ENCODE measurements around the gene SYT1.

Gene SYT1

GRCh38 chr12:78933014-78933413 is 68.4 kb downstream of the SYT1 start:
- Histone ChIP-seq H3K4me1 (ENCODE audit: control insufficient read depth, insufficient read depth, low read length) (no peaks in the 10 kb centered on the region), H3K4me3 (ENCODE audit: insufficient read depth, low read depth, low read length) (no peak overlapping the region), H3K36me3 (ENCODE audit: control insufficient read depth, insufficient read depth, low read length) (no peaks in the 10 kb centered on the region), H3K27me3 (ENCODE audit: control insufficient read depth, insufficient read depth, low read length, poor library complexity, severe bottlenecking) (no peaks in the 10 kb centered on the region), H3K27ac (ENCODE audit: insufficient read depth, low read depth, low read length, poor library complexity, severe bottlenecking) (no peak overlapping the region), H3K9me3 (ENCODE audit: control insufficient read depth, low read length) (no peaks in the 10 kb centered on the region)
- 80 to 100% methylated on average over 1 of the region's 2 CpGs for WGBS, 2 experiments

GRCh38 chr12:78938341-78939084 is 73.9 kb downstream of the SYT1 start:
- Histone ChIP-seq H3K27ac (ENCODE audit: insufficient read depth, low read depth, low read length, poor library complexity, severe bottlenecking) (no peak overlapping the region), H3K27me3 (ENCODE audit: control insufficient read depth, insufficient read depth, low read length, poor library complexity, severe bottlenecking) (no peaks in the 10 kb centered on the region), H3K4me1 (ENCODE audit: control insufficient read depth, insufficient read depth, low read length) (no peaks in the 10 kb centered on the region), H3K4me3 (ENCODE audit: insufficient read depth, low read depth, low read length) (no peak overlapping the region), H3K36me3 (ENCODE audit: control insufficient read depth, insufficient read depth, low read length) (no peaks in the 10 kb centered on the region), H3K9me3 (ENCODE audit: control insufficient read depth, low read length) (no peaks in the 10 kb centered on the region)
- 92 to 93% methylated on average over 4 of the region's 4 CpGs for WGBS, 2 experiments

GRCh38 chr12:78949532-78949931 is 85.0 kb downstream of the SYT1 start:
- H3K27me3 ChIP-seq (ENCODE audit: control insufficient read depth, insufficient read depth, low read length, poor library complexity, severe bottlenecking) = no peaks in the 10 kb centered on the region
- H3K36me3 ChIP-seq (ENCODE audit: control insufficient read depth, insufficient read depth, low read length) = no peaks in the 10 kb centered on the region
- no peaks in the 10 kb centered on the region for H3K9me3 ChIP-seq (ENCODE audit: control insufficient read depth, low read length)
- no peak overlapping the region for H3K4me3 ChIP-seq (ENCODE audit: insufficient read depth, low read depth, low read length)
- H3K27ac ChIP-seq (ENCODE audit: insufficient read depth, low read depth, low read length, poor library complexity, severe bottlenecking) = no peak overlapping the region
- H3K4me1 ChIP-seq (ENCODE audit: control insufficient read depth, insufficient read depth, low read length) = no peaks in the 10 kb centered on the region

GRCh38 chr12:78951803-78952551 is 87.4 kb downstream of the SYT1 start:
- Histone ChIP-seq H3K4me1 (ENCODE audit: control insufficient read depth, insufficient read depth, low read length) (no peaks in the 10 kb centered on the region), H3K9me3 (ENCODE audit: control insufficient read depth, low read length) (no peaks in the 10 kb centered on the region), H3K4me3 (ENCODE audit: insufficient read depth, low read depth, low read length) (no peak overlapping the region), H3K27me3 (ENCODE audit: control insufficient read depth, insufficient read depth, low read length, poor library complexity, severe bottlenecking) (no peaks in the 10 kb centered on the region), H3K27ac (ENCODE audit: insufficient read depth, low read depth, low read length, poor library complexity, severe bottlenecking) (no peak overlapping the region), H3K36me3 (ENCODE audit: control insufficient read depth, insufficient read depth, low read length) (no peaks in the 10 kb centered on the region)
- 91 to 95% methylated on average over 11 of the region's 11 CpGs for WGBS, 2 experiments

- Histone ChIP-seq H3K4me1 (ENCODE audit: control insufficient read depth, insufficient read depth, low read length) (no peaks in the 10 kb centered on the region), H3K36me3 (ENCODE audit: control insufficient read depth, insufficient read depth, low read length) (no peaks in the 10 kb centered on the region), H3K27me3 (ENCODE audit: control insufficient read depth, insufficient read depth, low read length, poor library complexity, severe bottlenecking) (no peaks in the 10 kb centered on the region), H3K9me3 (ENCODE audit: control insufficient read depth, low read length) (no peaks in the 10 kb centered on the region), H3K4me3 (ENCODE audit: insufficient read depth, low read depth, low read length) (no peak overlapping the region), H3K27ac (ENCODE audit: insufficient read depth, low read depth, low read length, poor library complexity, severe bottlenecking) (no peak overlapping the region)
- 100% methylated on average over 1 of the region's 1 CpG; no CpG with 5 or more reads in 1 of the 2 experiments for WGBS, 2 experiments
Measured at GRCh38 chr12:78952552-78952929, 88.0 kb downstream of the SYT1 start.

- Histone ChIP-seq H3K27me3 (ENCODE audit: control insufficient read depth, insufficient read depth, low read length, poor library complexity, severe bottlenecking) (no peaks in the 10 kb centered on the region), H3K27ac (ENCODE audit: insufficient read depth, low read depth, low read length, poor library complexity, severe bottlenecking) (no peak overlapping the region), H3K4me1 (ENCODE audit: control insufficient read depth, insufficient read depth, low read length) (no peaks in the 10 kb centered on the region), H3K36me3 (ENCODE audit: control insufficient read depth, insufficient read depth, low read length) (no peaks in the 10 kb centered on the region), H3K9me3 (ENCODE audit: control insufficient read depth, low read length) (no peaks in the 10 kb centered on the region), H3K4me3 (ENCODE audit: insufficient read depth, low read depth, low read length) (no peak overlapping the region)
- 80% methylated on average over 1 of the region's 3 CpGs; no CpG with 5 or more reads in 1 of the 2 experiments for WGBS, 2 experiments
Measured at GRCh38 chr12:78958941-78959340, 94.4 kb downstream of the SYT1 start.

GRCh38 chr12:78959556-78959955 is 95.0 kb downstream of the SYT1 start:
- Histone ChIP-seq H3K9me3 (ENCODE audit: control insufficient read depth, low read length) (no peaks in the 10 kb centered on the region), H3K27ac (ENCODE audit: insufficient read depth, low read depth, low read length, poor library complexity, severe bottlenecking) (no peak overlapping the region), H3K36me3 (ENCODE audit: control insufficient read depth, insufficient read depth, low read length) (no peaks in the 10 kb centered on the region), H3K4me3 (ENCODE audit: insufficient read depth, low read depth, low read length) (no peak overlapping the region), H3K4me1 (ENCODE audit: control insufficient read depth, insufficient read depth, low read length) (no peaks in the 10 kb centered on the region), H3K27me3 (ENCODE audit: control insufficient read depth, insufficient read depth, low read length, poor library complexity, severe bottlenecking) (no peaks in the 10 kb centered on the region)
- 93 to 95% methylated on average over 3 of the region's 3 CpGs for WGBS, 2 experiments

GRCh38 chr12:78961171-78961570 is 96.6 kb downstream of the SYT1 start:
- Histone ChIP-seq H3K4me1 (ENCODE audit: control insufficient read depth, insufficient read depth, low read length) (no peaks in the 10 kb centered on the region), H3K9me3 (ENCODE audit: control insufficient read depth, low read length) (no peaks in the 10 kb centered on the region), H3K27me3 (ENCODE audit: control insufficient read depth, insufficient read depth, low read length, poor library complexity, severe bottlenecking) (no peaks in the 10 kb centered on the region), H3K36me3 (ENCODE audit: control insufficient read depth, insufficient read depth, low read length) (no peaks in the 10 kb centered on the region), H3K27ac (ENCODE audit: insufficient read depth, low read depth, low read length, poor library complexity, severe bottlenecking) (no peak overlapping the region), H3K4me3 (ENCODE audit: insufficient read depth, low read depth, low read length) (no peak overlapping the region)
- 95 to 98% methylated on average over 2 of the region's 2 CpGs for WGBS, 2 experiments

- Histone ChIP-seq H3K4me1 (ENCODE audit: control insufficient read depth, insufficient read depth, low read length) (no peaks in the 10 kb centered on the region), H3K4me3 (ENCODE audit: insufficient read depth, low read depth, low read length) (no peak overlapping the region), H3K9me3 (ENCODE audit: control insufficient read depth, low read length) (no peaks in the 10 kb centered on the region), H3K36me3 (ENCODE audit: control insufficient read depth, insufficient read depth, low read length) (no peaks in the 10 kb centered on the region), H3K27me3 (ENCODE audit: control insufficient read depth, insufficient read depth, low read length, poor library complexity, severe bottlenecking) (no peaks in the 10 kb centered on the region), H3K27ac (ENCODE audit: insufficient read depth, low read depth, low read length, poor library complexity, severe bottlenecking) (no peak overlapping the region)
- 92 to 100% methylated on average over 1 of the region's 1 CpG for WGBS, 2 experiments
Measured at GRCh38 chr12:78963439-78964227, 99.1 kb downstream of the SYT1 start.

- H3K9me3 ChIP-seq (ENCODE audit: control insufficient read depth, low read length) = no peaks in the 10 kb centered on the region
- H3K4me1 ChIP-seq (ENCODE audit: control insufficient read depth, insufficient read depth, low read length) = no peaks in the 10 kb centered on the region
- H3K36me3 ChIP-seq (ENCODE audit: control insufficient read depth, insufficient read depth, low read length) = no peaks in the 10 kb centered on the region
- H3K27me3 ChIP-seq (ENCODE audit: control insufficient read depth, insufficient read depth, low read length, poor library complexity, severe bottlenecking) = no peaks in the 10 kb centered on the region
- H3K4me3 ChIP-seq (ENCODE audit: insufficient read depth, low read depth, low read length) = no peak overlapping the region
- no peak overlapping the region for H3K27ac ChIP-seq (ENCODE audit: insufficient read depth, low read depth, low read length, poor library complexity, severe bottlenecking)
Measured at GRCh38 chr12:78964521-78964920, 99.9 kb downstream of the SYT1 start.

Data from ectodermal cell (in vitro differentiated cells).